Islet of Langerhans (tissue), 1 donor: Measurements from ENCODE around the gene PTPN14.

ENCODE experiments used
- FAIRE-seq: peaks from one replicate; lab custom pipeline; 2011; peaks lifted over from hg19 to GRCh38; lab: Jason Lieb, UNC

The PTPN14 gene

DNA sequence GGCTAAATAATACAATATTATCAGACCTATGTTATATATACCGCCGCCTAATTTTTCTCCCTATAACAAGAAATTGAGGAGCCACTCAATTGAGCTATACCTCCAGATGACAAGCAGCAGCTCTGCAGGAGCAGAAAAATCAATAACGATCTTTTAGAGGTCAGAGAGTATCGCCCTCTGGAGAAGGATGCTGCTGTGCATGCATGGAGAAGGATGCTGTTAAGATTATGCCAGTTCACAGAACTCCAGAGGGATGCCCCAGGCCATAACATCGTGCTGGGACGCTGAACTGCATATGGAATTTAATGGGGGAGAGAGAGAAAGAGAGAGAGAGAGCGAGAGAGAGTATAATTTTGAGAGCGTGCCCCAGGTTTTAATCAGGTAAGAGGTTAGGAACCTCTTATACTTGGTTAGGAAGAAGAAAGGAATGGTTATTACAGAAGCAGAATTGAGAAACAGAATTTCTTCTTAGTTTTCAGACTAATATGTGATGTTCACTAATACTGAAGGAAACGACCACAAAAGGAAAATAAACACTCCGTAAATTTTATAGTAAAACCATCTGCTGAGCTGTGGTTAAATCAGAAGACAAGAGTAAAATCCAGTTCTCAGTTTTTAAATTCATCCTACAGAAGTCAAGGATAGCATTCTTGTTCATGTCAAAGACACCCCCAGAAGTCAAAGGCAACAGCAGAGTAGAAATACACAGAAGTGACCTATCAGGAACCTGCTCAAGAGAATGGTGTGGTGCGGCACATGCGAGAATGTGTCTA is 159.3 kb downstream of the PTPN14 start:
- no peak for FAIRE-seq

DNA sequence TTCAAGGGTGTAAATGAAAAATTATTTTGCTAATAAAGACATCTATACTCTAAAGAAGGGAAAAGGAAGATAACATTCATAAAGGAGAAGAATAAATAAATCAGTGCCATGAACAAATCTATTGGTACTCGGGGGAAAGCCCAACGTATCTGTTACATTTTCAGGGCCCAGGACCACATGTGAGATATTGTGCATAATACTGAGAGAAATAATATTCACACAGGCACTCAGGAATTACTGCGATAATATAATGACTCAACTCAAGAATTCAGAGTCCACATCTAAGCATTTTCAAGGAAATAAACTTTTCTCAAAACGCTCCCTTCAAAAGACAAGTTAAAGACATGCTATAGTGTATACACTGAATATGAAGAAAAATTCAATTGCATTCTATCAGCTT is 161.7 kb downstream of the PTPN14 start:
- FAIRE-seq, result no peak

DNA sequence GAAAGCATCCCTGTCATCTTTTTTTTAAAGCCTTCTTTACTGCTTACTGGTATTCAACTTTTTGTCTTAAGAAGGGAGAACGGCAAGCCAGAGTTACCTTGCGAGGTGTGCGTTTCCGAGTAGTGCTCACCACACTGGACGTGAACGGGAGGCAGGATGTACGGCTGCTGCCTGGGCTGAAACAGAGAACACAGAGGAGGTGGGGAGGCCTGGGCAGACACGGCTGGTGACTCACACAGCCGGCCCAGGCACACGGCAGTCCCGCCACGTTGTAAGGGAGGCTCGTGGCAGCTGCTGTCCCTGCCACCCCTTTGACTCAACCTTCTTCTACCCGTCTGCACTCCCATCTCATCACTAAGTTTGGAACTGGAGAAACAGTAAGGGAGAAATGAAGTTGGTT is 164.7 kb downstream of the PTPN14 start:
- no peak for FAIRE-seq

DNA sequence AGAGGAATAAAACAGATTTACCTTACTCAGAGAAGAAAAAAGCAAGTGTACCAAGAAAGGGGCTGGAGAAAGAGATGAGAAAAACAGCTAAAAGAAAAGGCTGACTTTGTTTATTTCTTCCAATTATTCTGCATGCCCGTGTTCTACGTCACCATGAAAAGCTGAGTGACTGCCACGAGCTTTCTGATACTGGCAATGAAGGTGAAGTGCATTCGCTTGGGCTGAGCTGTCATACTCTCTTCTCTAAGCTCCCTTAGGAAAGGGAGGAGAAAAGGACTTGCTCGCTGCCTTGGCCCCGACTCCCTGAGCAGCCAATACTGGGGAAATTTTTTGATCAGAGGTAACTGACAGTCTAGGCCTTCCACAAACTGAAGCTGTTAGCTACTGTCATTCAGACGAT is 165.1 kb downstream of the PTPN14 start:
- no peak for FAIRE-seq

DNA sequence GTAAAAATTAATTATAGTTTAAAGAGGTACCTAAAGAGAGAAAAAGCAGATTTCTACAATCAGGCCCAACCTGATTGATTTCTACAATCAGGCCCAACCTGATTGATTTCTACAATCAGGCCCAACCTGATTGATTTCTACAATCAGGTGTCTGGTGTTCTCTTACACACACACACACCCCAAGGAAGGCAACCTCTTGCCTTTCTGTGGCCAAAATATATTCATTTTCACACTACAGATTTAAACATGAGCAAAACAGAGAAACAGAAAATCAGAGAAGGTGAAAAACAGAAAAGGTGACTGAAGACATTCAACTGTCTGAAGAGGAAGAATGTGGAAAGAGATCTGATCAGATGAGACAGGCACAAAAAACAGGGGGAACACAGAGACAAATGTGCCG is 166.0 kb downstream of the PTPN14 start:
- no peak for FAIRE-seq

DNA sequence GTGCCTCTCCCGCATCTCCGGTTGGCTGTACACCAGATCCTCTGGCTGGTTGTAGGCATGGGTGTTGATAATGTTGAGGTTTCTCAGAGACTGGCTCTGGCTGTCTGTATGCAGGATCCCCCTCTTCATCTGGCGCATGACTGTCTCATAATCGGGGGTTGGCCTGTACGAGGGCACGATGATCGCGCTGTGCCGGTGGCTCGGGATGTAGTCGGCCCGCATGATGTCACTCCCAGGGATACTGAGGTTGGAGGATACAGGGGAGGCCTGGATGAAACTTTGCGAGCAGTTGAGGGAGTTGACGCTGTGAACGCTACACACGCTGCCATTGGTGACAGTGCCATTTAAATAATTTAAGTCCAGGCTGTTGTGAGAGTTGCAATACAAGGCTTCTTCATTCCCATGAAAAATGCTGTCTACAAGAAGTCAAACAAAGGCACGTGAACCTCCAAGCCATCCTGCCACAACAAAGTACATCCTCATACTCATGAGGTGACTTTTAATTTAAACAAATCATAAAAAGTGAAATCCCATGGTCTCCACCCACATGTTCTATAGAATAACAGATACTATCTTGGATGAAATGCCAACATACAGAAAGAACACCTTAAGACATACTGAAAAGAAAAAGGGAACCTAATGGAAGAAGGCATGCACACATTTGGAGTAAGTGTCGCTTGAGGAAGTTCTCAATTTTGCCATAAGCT is 166.9 kb downstream of the PTPN14 start:
- FAIRE-seq, result no peak

DNA sequence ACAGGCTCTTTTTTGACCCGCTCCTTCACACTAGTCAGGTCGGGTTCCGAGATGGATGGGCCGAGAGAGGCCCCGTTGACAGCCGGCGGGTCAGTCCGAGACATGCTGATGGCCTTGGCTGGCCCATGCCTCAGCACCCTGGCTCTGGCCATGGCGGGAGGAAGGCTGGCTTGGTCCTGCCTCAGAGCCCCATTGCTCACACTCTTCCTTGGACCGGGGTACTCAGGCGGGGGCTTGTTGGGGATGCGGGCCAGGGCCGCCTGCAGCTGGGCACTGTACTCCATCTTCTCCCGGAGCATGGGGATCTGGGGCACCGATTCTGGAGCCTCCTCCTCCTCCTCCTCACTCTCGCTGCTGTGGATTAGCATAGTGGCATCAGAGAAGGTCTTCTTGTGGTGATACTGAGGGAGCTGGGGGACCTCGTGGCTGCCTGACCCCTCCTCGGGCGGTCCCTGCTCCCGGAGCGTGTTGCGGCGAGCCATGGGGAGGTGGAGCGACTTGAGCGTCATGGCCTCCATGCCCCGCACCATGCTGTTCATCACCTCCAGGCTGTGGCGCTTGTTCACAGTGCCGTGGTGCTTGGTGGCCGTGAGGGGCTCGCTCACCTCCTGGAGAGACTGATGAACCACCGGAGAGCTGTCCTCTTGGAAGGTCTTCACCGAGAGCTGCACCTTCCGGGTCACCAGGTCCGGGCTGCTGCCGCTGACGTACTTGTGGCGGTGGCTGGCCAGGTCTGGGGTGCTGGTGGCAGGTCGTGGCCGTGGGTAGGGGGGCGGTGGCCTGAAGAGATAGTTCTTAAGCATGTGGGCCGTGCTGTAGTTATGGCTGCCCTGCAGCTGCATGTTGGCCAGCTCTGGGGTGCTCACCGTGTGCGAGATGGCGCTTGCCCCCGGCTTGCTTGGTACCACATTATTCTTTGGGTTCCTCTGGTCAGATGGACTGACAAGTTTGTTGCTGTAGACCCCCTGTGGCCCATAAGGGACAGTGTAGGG is 167.7 kb downstream of the PTPN14 start:
- FAIRE-seq, result no peak

DNA sequence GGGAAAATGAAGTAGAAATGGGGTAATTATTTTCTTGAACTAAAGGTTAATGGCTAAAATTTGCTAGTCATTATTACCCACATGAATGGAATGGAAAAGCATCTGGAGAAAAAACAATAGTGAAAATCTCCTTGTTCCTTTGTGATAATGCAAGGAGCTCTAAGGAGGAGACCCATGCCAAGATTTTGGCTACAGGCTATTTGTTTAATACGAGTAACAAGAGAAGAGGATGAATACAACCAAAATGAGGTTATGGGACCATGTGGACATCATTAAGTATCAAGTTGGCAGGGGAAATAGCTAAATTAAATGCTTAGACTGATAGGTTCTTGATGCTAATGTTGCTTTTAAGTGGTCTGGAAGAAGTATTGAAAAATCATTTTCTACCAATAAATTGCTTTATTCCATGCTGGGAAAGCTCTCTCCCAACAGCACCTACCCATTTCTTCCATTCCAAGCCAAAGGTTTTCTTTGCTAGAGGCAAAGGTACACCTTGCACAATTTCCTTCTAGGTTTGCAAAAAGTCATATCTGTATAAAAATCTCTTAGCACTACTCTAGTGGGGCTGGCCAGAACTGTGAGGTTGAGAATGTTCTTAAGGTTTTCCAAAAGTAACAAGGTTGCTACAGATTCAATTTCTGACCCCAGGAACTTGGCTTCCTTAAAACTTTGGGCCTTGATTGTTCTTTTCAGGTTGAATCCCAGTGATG is 170.3 kb downstream of the PTPN14 start:
- FAIRE-seq, result no peak

DNA sequence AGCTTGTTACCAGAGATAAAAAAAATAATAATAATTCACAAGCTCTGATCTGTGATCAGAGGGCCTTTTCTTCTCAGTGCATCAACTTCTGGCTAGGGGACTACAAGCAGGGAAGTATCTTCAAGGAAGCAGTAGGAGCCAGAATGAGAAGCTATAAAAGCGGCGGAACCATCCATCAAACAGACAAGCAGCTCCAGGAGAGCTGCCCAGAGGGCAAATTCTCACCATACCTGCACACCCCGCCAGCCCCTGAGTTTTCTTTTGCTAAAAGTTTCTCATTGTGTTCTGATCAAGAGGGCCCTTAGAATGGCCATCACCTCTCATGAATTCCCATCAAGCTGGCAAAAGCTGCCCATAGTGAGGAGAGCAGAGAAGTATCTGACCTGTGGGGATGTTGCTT is 171.0 kb downstream of the PTPN14 start:
- no peak for FAIRE-seq

DNA sequence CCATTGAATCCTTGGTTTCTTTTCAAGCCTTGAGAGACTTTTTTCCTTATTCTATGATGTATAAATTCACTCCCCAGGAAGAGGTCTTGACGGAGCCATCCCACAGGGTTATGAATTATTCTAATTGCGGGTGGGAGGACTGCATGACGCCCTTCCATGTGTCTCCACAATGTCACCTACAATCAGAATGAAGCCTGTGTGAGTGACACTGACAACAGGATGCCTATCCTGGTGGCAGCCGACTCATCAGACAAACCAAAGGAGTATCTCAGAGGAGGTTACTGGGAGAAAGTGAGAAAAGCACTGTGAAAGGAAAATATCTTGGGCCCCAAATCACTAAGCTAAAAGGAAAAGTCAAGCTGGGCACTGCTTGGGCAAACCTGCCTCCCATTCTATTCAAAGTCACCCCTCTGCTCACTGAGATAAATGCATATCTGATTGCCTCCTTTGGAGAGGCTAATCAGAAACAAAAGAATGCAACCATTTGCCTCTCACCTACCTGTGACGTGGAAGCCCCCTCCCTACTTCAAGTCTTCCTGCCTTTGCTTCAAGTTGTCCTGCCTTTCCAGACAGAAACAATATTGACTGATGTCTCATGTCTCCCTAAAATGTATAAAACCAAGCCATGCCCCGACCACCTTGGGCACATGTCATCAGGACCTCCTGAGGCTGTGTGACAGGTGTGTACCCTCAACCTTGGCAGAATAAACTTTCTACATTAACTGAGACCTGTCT is 172.0 kb downstream of the PTPN14 start:
- FAIRE-seq, result no peak

DNA sequence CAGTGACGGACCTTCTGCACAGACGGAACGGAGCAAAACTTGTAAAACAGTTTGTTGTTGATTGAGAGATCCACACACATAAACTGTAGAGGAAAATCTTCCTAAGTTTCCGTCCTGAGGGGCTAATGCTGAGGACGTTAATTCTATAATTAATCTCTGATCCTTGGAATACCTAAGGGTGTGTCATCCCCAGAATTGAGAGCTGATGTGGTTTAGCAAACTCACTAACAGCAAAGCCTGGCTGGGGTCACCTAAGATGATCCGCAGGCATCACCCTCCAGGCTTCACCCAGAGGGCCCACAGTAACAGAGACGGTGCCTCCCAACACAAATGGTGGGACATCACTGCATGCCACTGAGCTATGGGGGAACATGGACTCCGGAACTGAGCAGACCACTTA is 172.9 kb downstream of the PTPN14 start:
- FAIRE-seq, result no peak

DNA sequence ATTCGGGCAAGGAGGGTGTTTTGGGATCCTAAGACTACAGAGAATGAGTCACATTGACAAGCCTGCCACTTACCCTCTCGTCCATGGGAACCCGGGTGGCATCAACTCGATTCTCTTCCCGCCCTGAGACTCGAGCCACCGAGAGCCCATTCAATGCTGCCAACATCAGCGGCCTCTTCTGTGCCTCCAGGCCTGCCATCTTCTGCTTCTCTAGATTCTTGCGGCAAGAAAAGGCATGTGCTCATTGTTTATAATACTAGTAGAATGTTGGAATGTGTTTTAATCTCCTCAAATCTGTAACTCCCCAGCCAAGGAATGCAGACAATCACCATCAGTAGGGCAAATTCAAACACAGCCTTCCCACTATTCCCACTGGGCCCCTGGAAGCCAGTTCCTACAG is 173.5 kb downstream of the PTPN14 start:
- no peak for FAIRE-seq

DNA sequence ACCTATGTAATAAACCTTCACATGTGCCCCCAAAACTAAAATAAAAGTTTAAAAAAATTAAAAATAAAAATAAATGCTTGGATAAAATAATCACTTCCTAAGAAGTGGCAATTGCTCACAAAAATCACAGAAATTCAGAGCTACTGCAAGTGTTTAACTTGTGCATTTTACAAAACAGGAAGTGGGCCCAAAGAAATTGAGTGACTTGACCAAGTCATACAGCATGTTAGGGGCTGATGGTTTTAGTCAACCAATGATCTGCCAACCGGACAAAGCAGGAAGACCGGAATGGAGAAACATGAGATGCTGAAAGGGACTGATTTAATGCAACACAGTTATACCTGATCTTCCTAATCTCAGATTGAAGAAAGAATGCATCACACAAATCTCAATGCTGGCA is 173.9 kb downstream of the PTPN14 start:
- no peak for FAIRE-seq

DNA sequence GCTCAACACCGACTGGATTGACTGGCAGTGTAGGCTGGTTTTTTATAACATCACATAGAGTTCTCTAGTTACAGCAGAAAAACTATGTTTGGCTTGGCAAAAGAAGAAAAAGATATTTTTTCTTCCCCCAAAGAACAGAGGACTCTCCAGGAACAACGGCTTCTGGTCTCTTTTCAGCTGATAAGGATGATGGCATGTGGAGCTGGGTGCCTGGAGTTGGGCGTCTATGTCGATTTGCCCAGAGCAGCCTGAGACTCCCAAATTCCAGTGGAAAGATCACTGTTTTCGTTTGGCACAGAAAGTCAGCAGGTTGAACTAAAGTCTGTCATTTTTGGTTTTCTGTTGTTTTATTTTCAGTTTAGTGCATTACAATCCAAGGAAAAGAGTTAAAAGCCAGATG is 179.3 kb downstream of the PTPN14 start:
- no peak for FAIRE-seq

DNA sequence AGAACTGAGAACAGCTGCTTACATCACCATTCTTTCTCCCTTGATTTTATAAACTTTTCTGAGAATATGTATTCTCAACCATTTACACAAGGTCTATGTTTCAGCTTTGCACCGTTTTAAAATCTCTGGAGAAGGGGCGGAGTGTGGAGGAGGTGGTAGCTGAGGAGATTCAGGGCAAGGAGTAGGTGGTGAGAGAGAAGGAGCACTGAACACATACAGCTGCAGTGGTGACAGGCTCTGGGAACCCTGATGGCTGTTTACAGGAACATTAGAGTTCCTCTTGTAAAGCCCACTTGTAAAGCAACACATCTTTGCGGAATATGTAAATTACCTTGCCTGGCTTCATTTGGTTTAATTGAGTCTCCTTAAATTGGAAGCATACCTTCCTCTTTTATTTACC is 180.8 kb downstream of the PTPN14 start:
- FAIRE-seq, result no peak

DNA sequence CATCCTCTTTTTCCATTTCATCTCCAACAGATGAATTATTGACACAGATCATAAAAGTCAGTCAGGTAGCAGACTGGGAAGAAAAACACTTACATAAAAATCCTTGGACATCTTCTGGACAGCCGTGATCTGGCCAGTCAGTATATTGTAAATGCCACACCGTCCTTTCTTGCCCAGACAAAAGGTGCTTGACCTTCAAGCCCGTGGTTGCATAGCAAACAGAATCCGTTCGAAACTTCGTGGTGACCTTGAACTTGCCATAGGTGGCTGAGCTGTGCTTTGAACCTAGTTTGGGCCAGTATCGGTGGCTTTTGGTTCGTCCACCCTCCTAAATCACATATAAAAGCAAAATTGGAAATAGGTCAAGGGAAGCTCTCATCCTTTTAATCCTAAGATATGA is 182.0 kb downstream of the PTPN14 start:
- no peak for FAIRE-seq

DNA sequence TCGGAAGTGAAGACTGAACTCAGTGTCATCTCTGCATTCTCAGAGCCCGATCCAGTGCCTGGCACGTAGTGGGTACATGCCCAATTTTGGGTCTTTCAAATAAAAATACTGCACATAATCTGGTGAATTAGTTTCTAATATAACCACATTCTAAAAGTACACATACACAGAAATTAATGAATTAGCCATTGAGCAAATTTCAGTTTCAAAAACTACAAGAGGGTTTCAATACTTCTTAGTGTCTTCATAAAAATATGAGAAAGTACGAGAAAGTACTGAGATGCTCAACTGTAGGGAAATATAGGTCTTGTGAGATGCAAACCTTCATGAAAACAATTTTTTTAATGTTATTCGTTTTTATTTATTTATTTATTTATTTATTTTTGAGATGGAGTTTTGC is 183.6 kb downstream of the PTPN14 start:
- FAIRE-seq, result no peak

DNA sequence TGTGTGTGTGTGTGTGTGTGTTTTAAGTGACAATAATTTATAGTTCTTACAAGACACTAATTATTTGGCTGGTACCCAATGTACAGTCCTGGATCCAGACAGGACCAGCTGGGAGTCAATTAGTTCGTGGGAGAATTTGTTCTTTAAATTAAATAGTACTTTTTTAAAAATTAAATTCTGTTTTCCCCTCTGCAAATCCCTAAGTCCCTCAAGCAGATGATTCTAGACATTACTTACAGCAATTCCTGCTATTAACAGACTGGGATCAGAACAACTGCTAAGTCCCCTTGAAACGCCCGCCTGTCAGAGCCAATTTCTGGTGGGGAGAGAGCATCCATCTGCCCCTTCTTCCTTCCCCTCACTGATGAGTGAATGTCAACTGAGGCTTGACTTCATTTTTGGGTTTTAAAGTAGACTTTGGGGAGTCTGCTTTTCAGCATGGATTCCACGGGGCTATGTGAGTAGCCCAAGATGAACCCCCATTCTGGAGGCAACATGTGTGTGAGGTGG is 186.6 kb downstream of the PTPN14 start:
- FAIRE-seq, result no peak

DNA sequence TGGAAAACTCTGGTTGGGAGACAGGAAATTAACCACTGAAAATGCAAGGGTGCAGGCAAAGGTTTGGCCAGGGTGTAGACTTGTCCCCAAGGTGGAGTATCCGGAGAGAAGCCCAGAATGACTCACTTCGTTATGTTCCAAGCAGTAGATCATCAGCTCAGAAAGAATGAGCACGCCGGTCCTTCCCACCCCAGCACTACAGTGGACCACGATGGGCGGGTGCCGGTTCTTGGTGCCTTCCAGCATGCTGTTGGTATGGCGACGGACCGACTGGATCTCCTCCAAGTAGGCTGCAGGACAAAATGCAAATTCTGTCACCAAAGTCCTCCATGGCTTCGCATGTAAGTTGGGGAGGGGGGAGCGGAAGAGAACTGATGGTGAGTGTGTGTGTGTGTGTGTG is 187.0 kb downstream of the PTPN14 start:
- FAIRE-seq, result no peak

DNA sequence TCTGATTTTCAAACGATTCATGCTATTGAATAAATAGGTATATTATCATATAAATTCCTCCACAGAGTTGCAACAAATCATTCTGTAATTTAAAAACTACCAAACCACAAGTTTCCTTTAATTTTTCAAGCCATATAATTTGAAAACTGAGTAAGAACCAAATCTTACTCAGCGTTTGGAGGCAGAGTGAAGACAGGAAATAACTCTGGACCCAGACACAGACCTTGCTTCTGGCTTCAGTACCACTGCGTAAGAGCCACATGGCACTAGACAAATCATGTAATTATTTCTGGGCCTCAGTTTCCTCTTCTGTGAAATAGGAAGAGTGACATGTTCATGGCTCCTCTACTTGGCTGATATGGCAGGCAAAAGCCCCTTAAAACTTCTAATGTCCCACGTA is 188.0 kb downstream of the PTPN14 start:
- no peak for FAIRE-seq

DNA sequence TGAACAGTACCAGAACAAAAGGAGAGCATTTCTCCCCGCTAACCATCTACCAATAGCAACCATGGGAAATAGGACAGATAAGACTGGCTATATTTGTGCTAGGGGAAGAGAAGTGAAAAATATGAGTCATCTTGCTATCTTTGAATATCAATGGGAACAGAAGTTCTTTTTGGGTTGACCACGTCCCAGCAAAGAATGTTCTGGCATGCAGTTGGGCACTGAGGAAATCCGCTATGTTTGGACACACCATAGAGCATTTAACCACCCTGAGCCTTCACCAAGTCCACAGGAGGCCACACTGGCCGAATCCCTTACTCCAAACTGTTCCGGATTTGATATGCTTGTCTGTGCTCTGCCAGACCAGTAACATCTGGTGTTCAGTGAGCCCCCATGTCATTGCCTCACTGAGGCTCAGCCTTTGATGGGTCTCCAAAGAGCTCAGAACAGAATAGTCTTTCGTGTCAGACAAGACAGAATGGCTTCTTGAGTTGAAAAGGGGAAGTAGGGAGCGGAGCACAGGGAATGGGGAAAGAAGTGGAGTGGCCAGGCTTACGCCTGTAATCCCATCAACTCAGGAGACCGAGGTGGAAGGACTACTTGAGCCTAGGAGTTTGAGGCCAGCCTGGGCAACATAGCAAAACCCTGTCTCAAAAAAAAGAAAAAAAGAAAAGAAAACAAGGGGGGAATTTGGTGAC is 189.1 kb downstream of the PTPN14 start:
- FAIRE-seq, result no peak
